ENCODE data around the gene GRB14.
"Not testable (repeated sequence)": the region's sequence is repeated elsewhere in the genome, so short reads cannot be mapped to it uniquely, and the experiment has no call there.

GRB14 gene

GRCh38 chr2:164560181-164560792 is 61.0 kb downstream of the GRB14 start:
- DNase-seq (ENCODE audit: low read depth in 2 of 3, low spot score in 1 of 3), result no peak

GRCh38 chr2:164558450-164558849 is 62.8 kb downstream of the GRB14 start:
- DNase-seq (ENCODE audit: low read depth in 2 of 3, low spot score in 1 of 3), result no peak

GRCh38 chr2:164554487-164554886 is 66.8 kb downstream of the GRB14 start:
- DNase-seq (ENCODE audit: low read depth in 2 of 3, low spot score in 1 of 3), result no peak

- DNase-seq (ENCODE audit: low read depth in 2 of 3, low spot score in 1 of 3), result no peak
Measured at GRCh38 chr2:164551519-164551918, 69.8 kb downstream of the GRB14 start.

GRCh38 chr2:164549705-164550104 is 71.6 kb downstream of the GRB14 start:
- not testable (repeated sequence) for DNase-seq (ENCODE audit: low read depth in 2 of 3, low spot score in 1 of 3)

GRCh38 chr2:164545484-164545883 is 75.8 kb downstream of the GRB14 start:
- no peak for DNase-seq (ENCODE audit: low read depth in 2 of 3, low spot score in 1 of 3)

- no peak for DNase-seq (ENCODE audit: low read depth in 2 of 3, low spot score in 1 of 3)
Measured at GRCh38 chr2:164542581-164543021, 78.7 kb downstream of the GRB14 start.

GRCh38 chr2:164538240-164538866 is 82.9 kb downstream of the GRB14 start:
- no peak for DNase-seq (ENCODE audit: low read depth in 2 of 3, low spot score in 1 of 3)

- DNase-seq (ENCODE audit: low read depth in 2 of 3, low spot score in 1 of 3), result no peak
Measured at GRCh38 chr2:164535280-164536025, 85.8 kb downstream of the GRB14 start.

- no peak for DNase-seq (ENCODE audit: low read depth in 2 of 3, low spot score in 1 of 3)
Measured at GRCh38 chr2:164530464-164530863, 90.8 kb downstream of the GRB14 start.

GRCh38 chr2:164523726-164524125 is 97.6 kb downstream of the GRB14 start:
- DNase-seq (ENCODE audit: low read depth in 2 of 3, low spot score in 1 of 3), result no peak

- DNase-seq (ENCODE audit: low read depth in 2 of 3, low spot score in 1 of 3), result no peak
Measured at GRCh38 chr2:164523009-164523408, 98.3 kb downstream of the GRB14 start.

- no peak for DNase-seq (ENCODE audit: low read depth in 2 of 3, low spot score in 1 of 3)
Measured at GRCh38 chr2:164522561-164522981, 98.7 kb downstream of the GRB14 start.

- no peak for DNase-seq (ENCODE audit: low read depth in 2 of 3, low spot score in 1 of 3)
Measured at GRCh38 chr2:164515734-164516133, 105.5 kb downstream of the GRB14 start.

- no peak for DNase-seq (ENCODE audit: low read depth in 2 of 3, low spot score in 1 of 3)
Measured at GRCh38 chr2:164515030-164515429, 106.3 kb downstream of the GRB14 start.

GRCh38 chr2:164514491-164514890 is 106.8 kb downstream of the GRB14 start:
- DNase-seq (ENCODE audit: low read depth in 2 of 3, low spot score in 1 of 3), result no peak

- no peak for DNase-seq (ENCODE audit: low read depth in 2 of 3, low spot score in 1 of 3)
Measured at GRCh38 chr2:164512871-164513270, 108.4 kb downstream of the GRB14 start.

- no peak for DNase-seq (ENCODE audit: low read depth in 2 of 3, low spot score in 1 of 3)
Measured at GRCh38 chr2:164511738-164512137, 109.5 kb downstream of the GRB14 start.

GRCh38 chr2:164510895-164511294 is 110.4 kb downstream of the GRB14 start:
- DNase-seq (ENCODE audit: low read depth in 2 of 3, low spot score in 1 of 3), result no peak

- DNase-seq (ENCODE audit: low read depth in 2 of 3, low spot score in 1 of 3), result no peak
Measured at GRCh38 chr2:164509137-164509877, 112.0 kb downstream of the GRB14 start.

- DNase-seq (ENCODE audit: low read depth in 2 of 3, low spot score in 1 of 3), result no peak
Measured at GRCh38 chr2:164504253-164504652, 117.0 kb downstream of the GRB14 start.

- DNase-seq (ENCODE audit: low read depth in 2 of 3, low spot score in 1 of 3), result no peak
Measured at GRCh38 chr2:164498836-164499235, 122.4 kb downstream of the GRB14 start.
